Head of caudate nucleus (tissue), 42 donors: Measurements from ENCODE around the gene ARHGAP4.

ENCODE experiments used
- DNase-seq, 42 donors: peaks; one replicate each; pipeline versions ENCODE4 v3.0.0 to v3.0.0-alpha.2; 2020 to 2021; ENCODE audit warnings: mixed read lengths in 7 of 42
- intact Hi-C: fragments of 100-400 bp; cut with DNase I; formaldehyde crosslinking; loops from one replicate; pipeline ENCODE4 v1.15.0; 2022

Gene ARHGAP4

DNA sequence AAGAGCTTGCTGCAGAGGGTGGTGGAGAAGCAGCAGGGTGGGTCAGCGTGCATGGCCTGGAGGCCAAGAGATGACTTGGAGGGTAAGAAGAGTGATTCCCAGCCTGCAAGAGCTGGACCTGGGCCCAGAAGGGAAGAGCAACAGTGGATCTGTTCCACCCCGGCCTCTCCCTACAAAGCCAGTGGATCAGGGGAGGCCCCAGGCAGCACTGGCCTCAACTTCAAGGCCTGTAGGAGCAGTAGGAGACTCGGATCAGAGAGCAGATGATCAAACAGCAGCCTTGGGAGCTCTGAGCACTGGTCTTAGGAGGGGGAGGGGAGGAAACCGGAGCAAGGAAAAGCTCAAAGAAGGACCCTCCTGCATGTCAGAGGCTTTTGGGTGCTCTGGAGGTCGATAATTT lies 47.7 kb downstream of the ARHGAP4 start:
- intact Hi-C loops = no loop called here
- DNase-seq = no peak

DNA sequence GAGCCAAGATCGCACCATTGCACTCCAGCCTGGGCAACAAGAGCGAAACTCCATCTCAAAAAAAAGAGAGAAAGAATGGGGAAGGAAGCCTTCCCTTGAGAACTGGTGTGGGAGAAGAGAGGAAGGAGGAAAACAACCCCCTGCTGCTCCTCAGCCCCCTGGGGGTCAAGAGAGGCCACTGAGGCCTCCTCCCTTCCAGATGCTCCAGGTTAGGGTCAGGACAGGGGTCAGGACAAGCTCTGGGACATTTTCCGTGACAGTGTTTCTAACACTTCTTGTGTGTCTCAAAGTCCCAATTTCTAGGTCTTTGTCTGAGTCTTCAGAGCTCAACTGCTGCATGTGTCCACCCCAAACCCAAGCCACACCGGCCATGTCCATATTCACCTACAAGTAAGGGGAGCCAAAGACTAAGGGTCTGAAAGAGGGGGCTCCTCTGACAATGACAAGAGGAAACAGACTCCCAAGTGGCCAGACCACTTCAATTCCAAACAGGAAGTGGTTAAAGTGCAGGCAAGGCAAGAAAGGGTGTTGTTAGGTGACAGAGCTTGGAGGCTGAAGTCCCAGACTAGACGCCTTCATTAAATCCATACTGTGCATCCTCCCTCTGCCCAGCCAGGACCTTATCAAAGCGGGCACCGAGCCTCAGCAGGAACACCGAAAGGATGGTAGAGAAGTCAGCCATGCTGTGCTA lies 48.3 kb downstream of the ARHGAP4 start:
- intact Hi-C loops = no loop called here
- DNase-seq = no peak

DNA sequence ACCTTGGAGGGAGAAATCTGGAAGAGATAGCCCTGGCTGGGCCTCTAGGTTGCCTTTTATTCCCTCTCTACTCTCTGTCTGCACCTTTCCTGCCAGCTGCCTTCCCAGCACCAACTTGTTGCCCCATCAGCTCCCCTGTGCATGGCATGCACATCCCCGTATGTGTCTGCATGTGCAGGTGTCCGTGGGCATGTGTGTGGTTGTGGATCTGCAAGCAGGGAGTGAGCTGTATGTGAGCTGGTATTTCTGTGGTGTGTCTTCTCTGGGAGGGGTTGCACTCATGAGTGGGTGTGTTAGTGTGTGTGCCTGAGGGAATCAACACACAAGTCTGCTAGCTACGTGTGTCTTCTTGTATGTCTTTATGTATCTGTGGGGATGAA lies 50.0 kb downstream of the ARHGAP4 start:
- intact Hi-C loops = no loop called here
- peak in 2 of 42 donors; percentile 46 to 58 for DNase-seq

DNA sequence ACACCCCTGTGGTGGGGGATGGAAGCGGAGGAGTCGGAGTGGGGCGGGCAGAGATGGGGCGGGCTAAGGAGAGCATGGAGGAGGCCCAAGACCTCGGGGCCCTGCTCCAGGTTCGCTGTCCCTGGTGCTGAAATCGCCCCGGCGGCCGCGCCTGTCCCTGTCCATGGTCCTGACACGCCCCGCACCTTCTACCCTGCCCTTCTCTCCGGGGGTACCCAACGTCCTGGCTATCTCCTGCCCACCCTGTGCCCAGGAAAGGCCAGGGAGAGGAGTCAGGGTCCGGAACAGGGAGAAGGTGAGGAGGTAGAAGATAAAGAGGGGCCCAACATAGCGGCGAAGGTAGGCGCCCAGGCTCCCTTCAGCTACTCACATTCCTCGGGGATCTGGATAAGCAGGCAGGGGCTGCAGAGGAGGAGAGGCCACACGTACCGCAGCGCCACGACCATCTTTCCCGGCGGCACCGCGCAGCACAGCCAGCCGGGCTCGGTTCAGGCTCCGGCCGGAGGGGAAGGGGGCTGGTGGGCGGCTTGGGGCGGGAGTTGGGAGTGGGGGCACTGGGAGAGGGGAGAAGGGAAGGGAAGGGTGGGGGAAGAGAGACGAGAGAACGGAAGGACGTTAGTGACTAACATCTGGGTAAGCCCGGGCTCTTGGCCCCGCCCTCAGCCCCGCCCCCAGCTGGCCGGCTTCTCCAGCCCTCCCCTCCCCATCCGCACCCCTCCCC lies 50.5 kb downstream of the ARHGAP4 start:
- intact Hi-C loops = no loop called here
- peak in 39 of 42 donors; percentile 27 to 88 (median 64) for DNase-seq

DNA sequence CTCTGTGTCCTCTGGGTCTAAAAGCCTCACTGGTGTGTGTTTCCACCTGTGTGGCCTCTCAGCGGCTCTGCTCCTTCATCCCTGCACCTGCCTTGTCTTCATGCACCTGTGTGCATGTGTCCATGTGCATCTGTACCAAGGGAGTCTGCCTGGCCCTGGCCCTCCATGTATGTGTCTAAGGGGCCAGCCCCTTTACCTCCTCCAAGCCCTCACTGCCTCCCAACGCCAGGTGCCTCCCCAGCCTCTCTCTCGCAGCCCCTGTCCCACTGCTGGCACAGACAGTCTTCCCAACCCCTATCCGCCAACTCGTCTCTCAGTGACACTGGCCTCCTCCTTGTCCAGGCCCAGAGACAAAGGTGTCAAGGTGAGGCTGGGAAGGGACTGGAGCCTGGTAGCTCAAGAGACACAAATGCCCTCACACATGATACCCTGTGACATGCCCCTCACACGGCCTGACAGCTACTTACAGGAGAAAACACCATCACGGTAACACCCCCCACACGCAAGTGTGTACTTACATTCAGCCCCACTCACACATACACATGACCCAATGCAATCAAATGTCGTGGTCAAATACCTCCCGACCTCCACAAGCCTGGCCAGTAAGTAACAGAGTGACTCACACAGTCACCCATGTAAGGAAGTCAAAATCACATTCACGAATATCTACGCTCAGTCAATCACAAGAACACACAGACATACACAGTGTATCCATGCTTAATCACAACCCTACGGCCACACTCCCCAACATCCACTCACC lies 51.5 kb downstream of the ARHGAP4 start:
- DNase-seq = no peak
- intact Hi-C loops = no loop called here

DNA sequence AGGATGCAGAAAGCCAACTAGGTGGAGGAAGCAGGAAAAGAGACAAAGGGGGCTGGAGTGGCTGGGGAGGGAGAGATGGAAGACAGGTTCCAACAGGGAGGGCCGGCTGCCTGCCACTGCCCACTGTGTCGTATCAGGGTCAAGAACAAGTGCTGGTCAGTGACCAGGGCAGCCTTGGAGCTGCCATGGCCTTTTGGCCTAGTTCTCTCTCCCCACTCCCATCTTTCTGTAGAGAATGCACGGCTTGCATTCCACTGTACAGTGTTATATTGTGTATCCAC lies 52.0 kb downstream of the ARHGAP4 start:
- DNase-seq = no peak
- intact Hi-C loops = no loop called here

DNA sequence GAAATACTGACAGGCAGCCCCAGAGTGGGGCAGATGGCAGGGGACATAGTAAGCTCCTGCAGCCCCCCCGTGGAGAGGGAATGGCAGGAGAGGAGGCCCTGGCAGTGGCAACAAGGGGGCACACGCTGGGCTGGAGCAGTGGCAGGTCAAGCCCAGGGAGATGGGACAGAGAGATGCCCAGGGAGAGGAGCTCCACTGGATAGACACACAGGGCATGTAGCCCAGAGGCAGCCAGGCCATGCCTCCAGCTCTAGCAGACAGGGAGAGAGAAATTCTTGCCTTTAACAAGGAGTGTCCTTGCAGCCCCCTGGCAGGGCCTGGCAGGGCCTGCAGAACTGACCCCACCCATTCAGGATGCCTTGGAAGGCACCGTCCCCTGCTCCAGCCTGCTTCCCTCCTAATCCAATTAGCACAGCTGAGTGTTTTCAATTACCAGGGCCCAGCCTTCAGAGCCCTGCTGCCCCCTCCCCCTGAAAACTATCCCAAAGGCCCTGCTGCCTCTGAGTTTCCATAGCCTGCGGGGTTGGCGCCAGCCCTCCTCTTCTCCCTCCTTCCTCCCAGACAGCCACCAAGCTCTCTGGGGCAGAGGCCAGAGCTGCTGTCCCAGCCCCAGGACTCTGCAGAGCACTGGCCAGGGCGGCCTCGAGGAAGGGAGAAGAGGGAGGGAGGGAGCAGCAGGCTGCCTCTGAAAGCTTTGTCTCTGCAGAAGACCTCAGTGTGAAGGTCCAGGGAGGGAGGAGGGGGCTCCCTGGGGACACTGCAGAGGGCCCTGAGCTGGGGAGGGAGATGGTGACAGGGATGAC lies 52.6 kb downstream of the ARHGAP4 start:
- intact Hi-C loops = no loop called here
- no peak for DNase-seq

DNA sequence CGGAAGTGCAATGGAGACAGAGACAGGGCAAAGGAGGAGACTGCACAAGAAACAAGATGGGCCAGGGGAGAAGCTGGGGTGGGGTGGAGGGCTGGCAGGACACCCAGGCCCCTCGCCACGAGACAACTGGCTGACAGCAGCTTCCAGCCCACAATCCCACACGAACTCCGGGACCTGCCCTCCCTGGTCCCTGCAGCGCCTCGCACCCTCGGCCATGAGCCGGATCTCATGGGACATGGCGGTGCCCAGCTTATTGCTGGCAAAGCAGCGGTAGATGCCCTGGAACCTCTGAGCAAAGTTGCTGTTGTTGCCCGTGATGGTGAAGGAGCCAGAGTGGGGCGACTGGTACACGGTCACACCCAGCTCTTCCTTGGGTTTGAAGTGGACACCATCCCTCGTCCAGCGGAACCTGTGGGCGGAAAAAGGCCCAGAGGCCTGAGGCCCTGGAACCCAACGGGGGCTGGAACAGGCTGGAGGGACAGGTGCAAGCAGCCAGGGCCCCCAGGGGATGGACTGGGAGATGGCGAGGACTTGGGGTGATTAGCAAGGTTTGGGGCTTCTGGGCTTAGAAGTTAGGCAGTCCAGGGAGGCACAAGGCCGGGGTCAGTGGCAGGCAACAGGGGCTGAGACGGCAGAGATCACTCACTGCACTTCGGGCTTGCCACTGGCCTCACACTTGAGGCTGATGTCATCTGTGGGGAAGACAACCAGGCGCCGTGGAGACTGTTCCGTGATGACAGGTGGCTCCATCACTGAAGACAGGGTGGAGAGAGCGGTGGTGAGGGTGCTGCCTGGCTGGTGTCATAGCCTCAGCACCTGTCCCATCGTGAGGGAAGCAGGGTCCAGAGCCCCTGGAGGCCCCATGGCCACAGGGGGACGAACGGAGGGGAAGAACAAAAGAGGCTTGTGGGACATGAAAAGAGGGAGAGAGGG lies 53.9 kb downstream of the ARHGAP4 start:
- intact Hi-C loops = no loop called here

DNA sequence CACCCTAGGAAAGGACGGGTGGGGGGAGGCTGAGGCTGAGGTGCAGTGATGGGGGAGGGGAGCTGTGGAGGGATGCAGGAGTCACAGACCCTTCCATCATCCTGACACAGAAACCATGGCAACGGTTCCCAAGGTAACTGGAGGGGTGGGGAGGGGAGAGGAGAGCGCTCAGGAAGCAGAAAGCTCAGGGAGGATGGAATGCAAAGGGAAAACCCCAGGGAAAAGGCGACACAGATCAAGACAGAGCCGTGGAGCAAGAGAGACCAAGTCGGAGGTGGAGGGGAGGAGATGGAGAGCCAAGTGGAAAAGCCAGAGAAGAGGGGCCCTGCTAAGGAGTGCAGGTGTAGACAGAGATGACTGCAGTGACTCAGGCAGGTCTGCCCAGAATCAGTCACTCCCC lies 54.6 kb downstream of the ARHGAP4 start:
- intact Hi-C loops = no loop called here
- peak in 16 of 42 donors; percentile 25 to 70 (median 49) for DNase-seq

More for the DNA sequence above, 53.9 kb downstream of the ARHGAP4 start:
- no peak for DNase-seq

DNA sequence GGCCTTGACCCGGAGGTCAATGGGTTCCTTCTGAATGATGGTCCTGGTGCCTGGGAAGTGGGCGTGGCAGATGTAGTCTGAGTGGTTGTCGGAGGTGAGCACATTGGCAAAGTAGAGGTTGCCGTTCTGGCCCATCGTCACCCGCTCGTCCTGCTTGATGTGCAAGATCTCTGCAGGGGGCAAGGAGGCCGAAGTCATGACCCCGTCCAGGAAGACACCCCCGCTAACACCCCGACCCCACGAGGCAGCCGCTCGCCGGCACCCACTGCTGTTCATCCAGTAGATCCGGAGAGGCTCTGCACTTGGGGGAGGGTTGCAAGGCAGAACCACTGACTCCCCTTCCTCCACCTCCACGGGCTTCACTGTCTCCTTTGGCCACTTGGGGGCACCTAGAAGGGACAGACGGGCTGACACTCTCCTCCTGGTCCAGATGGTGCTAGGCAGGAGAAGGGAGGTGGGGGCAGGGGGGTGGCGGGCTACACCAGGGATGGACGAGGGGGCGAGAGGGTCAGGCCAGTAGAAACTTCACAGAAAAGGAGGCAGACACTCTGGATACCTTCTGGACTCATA lies 55.2 kb downstream of the ARHGAP4 start:
- intact Hi-C loops = no loop called here
- DNase-seq = no peak

DNA sequence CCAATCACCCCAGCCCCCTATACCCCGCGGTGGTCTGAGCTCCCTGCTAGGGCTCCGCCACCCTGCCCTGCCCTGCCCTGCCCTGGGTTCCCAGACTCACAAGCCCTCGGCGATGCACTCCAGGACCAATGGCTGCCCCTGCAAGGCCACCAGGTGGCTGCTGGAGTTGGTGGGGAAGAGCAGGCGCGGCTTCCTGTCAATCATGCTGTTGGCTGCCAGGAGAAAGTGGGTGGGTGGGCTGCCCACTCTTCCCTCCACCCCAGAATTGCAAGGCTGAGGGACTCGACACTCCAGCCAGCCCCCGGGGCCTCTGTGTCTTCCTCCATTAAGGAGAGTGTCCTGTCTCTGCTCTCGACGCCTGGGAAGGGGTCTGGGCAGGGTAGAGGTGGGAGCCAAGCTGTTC lies 55.8 kb downstream of the ARHGAP4 start:
- intact Hi-C loops = no loop called here
- no peak for DNase-seq

DNA sequence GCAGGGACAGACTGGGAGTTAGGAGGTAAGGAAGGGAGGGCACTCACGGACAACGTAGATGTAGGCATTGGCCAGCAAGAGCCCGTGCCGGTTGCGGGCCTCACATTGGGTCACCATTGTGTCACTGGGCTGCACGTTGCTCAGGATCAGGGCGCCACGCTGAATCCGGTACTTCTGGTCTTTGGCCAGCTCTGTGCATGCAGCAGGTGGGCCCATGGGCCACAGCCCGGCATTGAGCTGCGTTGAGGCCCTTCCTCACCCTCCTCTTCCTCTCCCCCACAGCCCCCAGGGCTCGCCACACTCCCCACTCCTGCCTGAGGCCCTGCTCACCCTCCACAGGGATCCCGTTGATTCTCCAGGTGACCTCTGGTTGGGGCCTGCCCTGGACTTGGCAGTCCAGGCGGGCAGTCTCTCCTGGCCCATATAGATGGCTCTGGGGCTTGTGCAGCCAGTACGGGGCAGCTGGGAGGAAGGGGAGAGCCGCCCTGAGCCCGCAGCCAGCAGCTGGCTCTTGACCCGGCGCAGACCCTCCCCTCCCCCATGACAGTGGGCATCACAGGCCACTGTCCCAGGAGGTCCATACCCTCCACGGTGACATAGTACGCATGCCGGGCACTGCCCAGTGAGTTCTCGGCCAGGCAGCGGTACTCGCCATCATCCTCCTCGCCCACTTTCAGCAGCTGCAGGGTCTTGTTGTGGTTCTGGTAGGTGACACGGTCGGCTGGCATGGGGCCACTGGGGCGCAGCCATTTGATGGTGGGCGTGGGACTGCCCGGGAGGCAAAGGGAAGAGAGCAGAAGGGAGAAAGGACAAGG lies 56.4 kb downstream of the ARHGAP4 start:
- no peak for DNase-seq
- intact Hi-C loops = no loop called here

DNA sequence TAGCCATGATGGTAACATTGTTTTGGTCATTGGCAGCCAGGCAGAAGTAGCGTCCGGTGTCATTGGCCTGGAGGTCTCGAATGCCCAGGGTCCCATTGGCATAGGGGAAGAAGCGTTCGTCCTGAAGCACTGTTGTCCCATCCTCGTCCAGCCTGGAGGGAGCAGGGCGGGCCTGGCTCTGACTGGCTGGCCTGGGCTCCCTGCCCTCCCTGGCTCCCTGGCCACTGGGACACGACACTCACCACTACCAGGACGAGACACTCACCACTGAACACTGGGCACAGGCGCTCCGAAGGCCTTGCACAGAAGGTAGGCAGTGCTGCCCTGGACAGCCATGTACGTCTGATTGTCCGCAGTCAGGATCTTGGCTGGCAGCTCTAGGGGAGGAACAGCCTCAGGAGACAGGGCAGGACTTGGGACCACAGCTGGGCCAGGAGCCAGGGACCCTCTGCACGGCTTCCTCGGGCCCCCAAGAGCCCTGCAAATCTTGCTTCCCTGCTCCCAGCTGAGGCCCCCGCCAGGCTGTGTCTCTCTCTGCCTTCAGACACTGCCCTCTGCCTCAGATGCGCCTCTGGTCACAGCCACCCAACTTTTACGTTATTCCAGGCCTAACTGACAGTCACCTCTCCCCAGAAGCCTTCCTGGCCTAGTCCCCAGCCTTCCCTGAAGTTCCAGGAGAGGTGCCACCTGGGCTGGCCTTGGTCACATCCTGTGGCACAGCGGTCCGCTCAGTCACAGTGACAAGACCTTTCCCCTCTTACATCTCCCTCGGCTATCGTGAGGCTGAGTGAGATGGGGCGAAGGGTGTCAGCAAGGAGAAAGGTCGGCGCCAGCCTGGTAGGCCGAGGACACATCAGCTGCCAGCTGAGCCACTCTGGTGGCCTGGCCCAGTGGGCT lies 57.2 kb downstream of the ARHGAP4 start:
- intact Hi-C loops = no loop called here
- no peak for DNase-seq

DNA sequence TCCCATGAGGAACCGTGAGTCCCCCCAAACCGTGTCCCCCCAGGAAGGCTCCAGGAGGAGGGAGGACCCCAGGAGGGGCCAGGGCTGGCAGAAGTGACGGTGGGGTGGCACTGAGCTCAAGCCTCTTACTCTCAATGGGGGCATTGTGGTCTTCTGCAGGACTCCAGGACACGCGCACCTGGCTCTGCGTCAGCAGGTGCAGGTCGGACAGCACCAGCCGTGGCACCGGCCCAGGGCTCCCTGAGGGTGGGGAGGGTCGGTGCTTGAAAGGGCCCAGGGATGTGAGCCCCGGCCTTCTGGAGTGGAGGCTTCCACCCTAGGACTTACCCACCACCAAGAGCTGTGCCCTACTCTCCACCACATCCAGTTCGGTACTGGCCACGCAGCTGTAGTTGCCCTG lies 58.4 kb downstream of the ARHGAP4 start:
- no peak for DNase-seq
- intact Hi-C loops = no loop called here

DNA sequence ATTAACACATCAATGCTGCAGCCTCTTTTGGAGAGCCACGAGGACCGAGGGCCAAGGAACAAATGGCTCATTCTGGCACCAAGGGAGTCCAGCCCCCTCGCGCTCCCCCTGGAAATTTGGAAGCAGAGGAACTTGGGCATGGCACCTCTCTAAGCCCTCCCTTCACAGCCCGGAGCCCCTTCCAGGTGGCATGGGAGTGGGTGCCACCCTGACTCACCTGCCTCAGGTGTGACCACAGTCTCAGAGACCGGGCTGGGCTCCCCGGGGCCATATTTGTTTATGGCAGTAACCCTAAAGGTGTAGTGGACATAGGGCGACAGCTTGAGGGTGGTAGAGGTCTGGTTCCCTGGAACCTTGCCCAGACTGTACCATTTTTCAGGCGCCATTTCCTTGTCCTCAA lies 58.9 kb downstream of the ARHGAP4 start:
- DNase-seq = no peak
- intact Hi-C loops = no loop called here

DNA sequence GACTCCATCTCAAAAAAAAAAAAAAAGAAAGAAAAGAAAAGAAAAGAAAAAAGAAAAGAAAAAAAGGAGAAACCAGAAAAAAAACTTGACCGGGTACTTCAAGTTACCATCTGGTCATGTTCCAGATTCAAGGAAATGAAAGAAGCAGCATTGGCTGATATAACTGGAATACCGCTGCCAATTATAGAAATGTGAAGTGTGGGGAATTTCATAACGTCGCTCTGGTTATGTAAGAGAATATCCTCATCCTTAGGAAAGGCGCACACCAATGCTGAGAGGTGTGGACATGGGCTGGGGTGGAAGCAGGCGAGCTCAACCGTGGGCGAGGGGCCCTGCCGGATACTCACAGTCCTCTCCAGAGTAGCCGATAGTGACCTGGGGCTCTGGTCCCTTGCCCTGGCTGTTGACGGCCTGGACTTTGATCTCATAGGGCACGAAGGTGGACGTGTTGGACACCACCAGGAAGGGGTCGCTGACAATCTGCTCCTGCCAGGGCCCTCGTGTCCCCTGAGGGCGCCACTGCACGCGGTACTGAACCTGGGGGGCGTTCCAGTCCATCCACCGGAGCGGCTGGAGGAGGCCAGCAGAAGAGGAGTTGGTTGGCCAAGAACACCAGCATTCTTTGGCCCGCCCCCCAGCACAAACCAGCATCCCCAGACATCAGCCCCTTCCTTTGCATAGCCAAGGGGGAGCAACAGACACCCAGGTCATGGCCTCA lies 59.6 kb downstream of the ARHGAP4 start:
- intact Hi-C loops = no loop called here

More for the DNA sequence above, 59.6 kb downstream of the ARHGAP4 start:
- peak in 1 of 42 donors; percentile 4 for DNase-seq
